ENCODE data around the gene TMEM190. TPM values are rescaled to one million over a fixed set of nuclear protein-coding genes. Genes with fewer than 3 reads are reported as not detected.
"Not testable (repeated sequence)": the region's sequence is repeated elsewhere in the genome, so short reads cannot be mapped to it uniquely, and the experiment has no call there.

Gene TMEM190
- total RNA-seq (not detected), polyA plus RNA-seq (under 1 TPM in 1 of 3 donors, not detected in 2; 0.20 TPM)
- long read RNA-seq, donor 1, result 0 reads
- long read RNA-seq, donor 2, result 0 reads

GRCh38 chr19:55376241-55376933 lies at the start of gene TMEM190:
Gene TMEM190 (plus strand): TSS chr19:55376826. CDS start chr19:55376854, 28 bp downstream.
- H3K27ac ChIP-seq, result no peak within 1 kb of the TSS
- no peaks in the 10 kb centered on the region for H3K36me3 ChIP-seq
- no peak within 1 kb of the TSS for H3K4me3 ChIP-seq
- no peaks in the 10 kb centered on the region for H3K9me3 ChIP-seq
- intact Hi-C loops (cut with DNase I; ENCODE audit: low total_unique reads), result no loop called here
- WGBS, 5 donors, result 47 to 62% (median 51%) methylated on average over 17 to 21 of the region's 21 CpGs
- peaks cover 2 to 67% (median 45%) of the 10 kb centered on the region in 7 donors for H3K27me3 ChIP-seq (replicated peaks in 1 of 7)
- DNase-seq, result no peak
- H3K4me1 ChIP-seq, result peaks cover 0 to 10% (median 2%) of the 10 kb centered on the region in 6 donors
- TF ChIP-seq, protein P1, sequence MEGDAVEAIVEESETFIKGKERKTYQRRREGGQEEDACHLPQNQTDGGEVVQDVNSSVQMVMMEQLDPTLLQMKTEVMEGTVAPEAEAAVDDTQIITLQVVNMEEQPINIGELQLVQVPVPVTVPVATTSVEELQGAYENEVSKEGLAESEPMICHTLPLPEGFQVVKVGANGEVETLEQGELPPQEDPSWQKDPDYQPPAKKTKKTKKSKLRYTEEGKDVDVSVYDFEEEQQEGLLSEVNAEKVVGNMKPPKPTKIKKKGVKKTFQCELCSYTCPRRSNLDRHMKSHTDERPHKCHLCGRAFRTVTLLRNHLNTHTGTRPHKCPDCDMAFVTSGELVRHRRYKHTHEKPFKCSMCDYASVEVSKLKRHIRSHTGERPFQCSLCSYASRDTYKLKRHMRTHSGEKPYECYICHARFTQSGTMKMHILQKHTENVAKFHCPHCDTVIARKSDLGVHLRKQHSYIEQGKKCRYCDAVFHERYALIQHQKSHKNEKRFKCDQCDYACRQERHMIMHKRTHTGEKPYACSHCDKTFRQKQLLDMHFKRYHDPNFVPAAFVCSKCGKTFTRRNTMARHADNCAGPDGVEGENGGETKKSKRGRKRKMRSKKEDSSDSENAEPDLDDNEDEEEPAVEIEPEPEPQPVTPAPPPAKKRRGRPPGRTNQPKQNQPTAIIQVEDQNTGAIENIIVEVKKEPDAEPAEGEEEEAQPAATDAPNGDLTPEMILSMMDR (IDR thresholded peaks at IDR 0.05 in 8 of 11, conservative IDR thresholded peaks at IDR 0.05 in 3 of 11), result no peak
- TF ChIP-seq POLR2AphosphoS5 (IDR thresholded peaks at IDR 0.05) (peak in 1 of 3 donors; percentile 15), POLR2A (IDR thresholded peaks at IDR 0.05) (no peak)

- H3K4me1 ChIP-seq, result peaks cover 0 to 27% (median 0%) of the 10 kb centered on the region in 6 donors
- H3K27ac ChIP-seq; intact Hi-C loops (cut with DNase I; ENCODE audit: low total_unique reads); H3K4me3 ChIP-seq; DNase-seq; H3K9me3 ChIP-seq; H3K36me3 ChIP-seq: not testable (repeated sequence)
- WGBS, 5 donors, result 69 to 83% (median 76%) methylated on average over 4 of the region's 4 CpGs
- peaks cover 0 to 29% (median 0%) of the 10 kb centered on the region in 7 donors for H3K27me3 ChIP-seq (replicated peaks in 1 of 7)
Observed at GRCh38 chr19:55328774-55329318, 47.8 kb upstream of the TMEM190 start.

- Histone ChIP-seq H3K4me1 (peaks cover 0 to 24% (median 0%) of the 10 kb centered on the region in 6 donors), H3K27me3 (replicated peaks in 1 of 7) (peaks cover 0 to 39% (median 0%) of the 10 kb centered on the region in 7 donors)
- H3K4me3 ChIP-seq; DNase-seq; H3K27ac ChIP-seq; H3K36me3 ChIP-seq; intact Hi-C loops (cut with DNase I; ENCODE audit: low total_unique reads); H3K9me3 ChIP-seq: not testable (repeated sequence)
- WGBS, 5 donors, result 88 to 95% (median 91%) methylated on average over 6 of the region's 6 CpGs
Observed at GRCh38 chr19:55329791-55330190, 46.8 kb upstream of the TMEM190 start.

- H3K9me3 ChIP-seq, result no peaks in the 10 kb centered on the region
- TF ChIP-seq POLR2AphosphoS5 (IDR thresholded peaks at IDR 0.05) (no peak), POLR2A (IDR thresholded peaks at IDR 0.05) (no peak)
- TF ChIP-seq, protein P1 (IDR thresholded peaks at IDR 0.05 in 8 of 11, conservative IDR thresholded peaks at IDR 0.05 in 3 of 11), result no peak
- H3K4me3 ChIP-seq, result no peak overlapping the region
- no peak for DNase-seq
- peaks cover 0 to 64% (median 5%) of the 10 kb centered on the region in 7 donors for H3K27me3 ChIP-seq (replicated peaks in 1 of 7)
- H3K36me3 ChIP-seq, result no peaks in the 10 kb centered on the region
- H3K27ac ChIP-seq, result no peak overlapping the region
- intact Hi-C loops (cut with DNase I; ENCODE audit: low total_unique reads), result no loop called here
- H3K4me1 ChIP-seq, result peaks cover 0 to 16% (median 4%) of the 10 kb centered on the region in 6 donors
- WGBS, 5 donors, result 82 to 90% (median 86%) methylated on average over 10 to 11 of the region's 11 CpGs
Observed at GRCh38 chr19:55333870-55334269, 42.8 kb upstream of the TMEM190 start.

DNA sequence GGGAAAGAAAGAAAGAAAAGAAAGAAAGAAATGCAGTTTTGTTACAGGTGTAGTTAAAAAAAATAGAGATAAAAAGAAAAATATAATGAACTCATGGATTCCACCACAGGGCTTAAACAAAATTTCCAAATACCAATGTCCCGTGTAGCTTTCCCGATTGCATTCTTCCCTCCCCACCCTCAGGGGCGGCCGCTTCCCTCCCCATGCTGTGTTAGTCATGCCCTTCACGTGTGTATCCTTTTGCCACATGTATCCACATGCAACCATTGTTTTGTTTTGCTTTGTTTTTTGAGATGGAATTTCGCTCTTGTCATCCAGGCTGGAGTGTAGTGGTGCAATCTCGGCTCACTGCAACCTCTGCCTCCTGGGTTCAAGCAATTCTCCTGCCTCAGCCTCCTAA lies 40.5 kb upstream of the TMEM190 start:
- DNase-seq, result no peak
- Histone ChIP-seq H3K4me3 (no peak overlapping the region), H3K36me3 (no peaks in the 10 kb centered on the region), H3K27me3 (replicated peaks in 1 of 7) (peaks cover 0 to 58% (median 5%) of the 10 kb centered on the region in 7 donors), H3K27ac (no peak overlapping the region), H3K9me3 (no peaks in the 10 kb centered on the region), H3K4me1 (peaks cover 10 to 31% (median 17%) of the 10 kb centered on the region in 6 donors)
- WGBS, 5 donors, result 78 to 86% (median 83%) methylated on average over 7 of the region's 7 CpGs
- TF ChIP-seq, protein P1 (IDR thresholded peaks at IDR 0.05 in 8 of 11, conservative IDR thresholded peaks at IDR 0.05 in 3 of 11), result no peak
- TF ChIP-seq POLR2A (IDR thresholded peaks at IDR 0.05) (no peak), POLR2AphosphoS5 (IDR thresholded peaks at IDR 0.05) (no peak)
- intact Hi-C loops (cut with DNase I; ENCODE audit: low total_unique reads), result no loop called here
